ENCODE data around the gene GDPGP1. TPM values are rescaled to one million over a fixed set of nuclear protein-coding genes. Genes with fewer than 3 reads are reported as not detected.

GDPGP1 gene
- total and polyA plus RNA-seq, 10 of the 15 experiments (the other 5 are each of a cell fraction or from before 2014, with no cell fraction given): 0.68 to 8.9 (median 3.0) TPM

DNA sequence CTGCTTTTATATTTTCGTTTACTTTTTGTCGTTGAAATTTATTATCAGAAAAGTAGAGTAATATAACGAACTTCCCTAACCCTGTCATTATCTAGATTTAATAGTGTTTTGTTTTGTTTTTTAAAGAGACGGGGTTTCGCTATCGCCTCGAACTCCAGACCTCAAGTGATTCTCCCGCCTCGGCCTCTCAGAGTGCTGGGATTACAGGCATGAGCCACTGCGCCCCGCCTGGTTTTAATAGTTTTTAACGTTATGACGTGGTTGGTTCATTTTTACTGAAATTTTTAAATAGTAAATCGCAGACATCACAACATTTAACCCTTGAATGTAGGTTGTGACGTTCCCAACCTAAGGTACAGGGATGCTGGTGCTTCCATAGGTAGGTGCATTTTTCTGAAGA, 32.5 kb downstream of the GDPGP1 start:
- DNase-seq (ENCODE audit: low read depth, low spot score) (no peak), ATAC-seq (no peak), FAIRE-seq (no peak)
- ChIA-PET CTCF (interaction anchor here (0.9 to 1.0 kb wide), 3 partner anchors 11 to 665 kb away, joined by 3 to 4 read pairs (median 3); no protein-coding TSS in a partner anchor), RAD21 (ENCODE audit: unreplicated experiment) (interaction anchor here (0.6 to 4.0 kb wide), 5 partner anchors 20 to 164 kb away, joined by 3 to 47 read pairs (median 4); partner anchors contain the start of genes CIB1, GDPGP1 and IDH2), POLR2A (interaction anchor here (0.6 to 1.2 kb wide), 5 partner anchors 29 to 76 kb away, joined by 3 to 16 read pairs (median 4); partner anchors contain the start of genes CIB1 and GDPGP1), SMC1A (ENCODE audit: uncharacterized antibody, unreplicated experiment) (interaction anchor here (1.0 to 2.7 kb wide), 3 partner anchors 31 to 34 kb away, joined by 3 to 24 read pairs (median 3); partner anchors contain the start of genes CIB1 and GDPGP1)
- H3K4me1 ChIP-seq (ENCODE audit: control insufficient read depth, insufficient read depth, low read length): peaks cover 13% of the 10 kb centered on the region
- peak overlapping the region; percentile 77 for H3K4me2 ChIP-seq (ENCODE audit: control insufficient read depth, insufficient read depth)
- peak overlapping the region; percentile 82 for H3K9ac ChIP-seq (ENCODE audit: control insufficient read depth, insufficient read depth, low read length)
- H3K4me3 ChIP-seq: peak overlapping the region; percentile 82
- in situ Hi-C loops (cut with MboI): no loop called here
- BruUV-seq (replicated peaks): TSS peak; percentile 72
- H3K9me3 ChIP-seq (replicated peaks; ENCODE audit: control insufficient read depth, insufficient read depth, low read length): no peaks in the 10 kb centered on the region
- TF ChIP-seq JUND (IDR thresholded peaks at IDR 0.05; ENCODE audit: low read depth, low read length): no peak
- peak; percentile 3 for TF ChIP-seq SKIL (IDR thresholded peaks at IDR 0.05; ENCODE audit: low read depth, poor library complexity, severe bottlenecking)
- no peak for TF ChIP-seq POLR2A (IDR thresholded peaks at IDR 0.05; ENCODE audit: low read depth, low read length)
- no peak for TF ChIP-seq RB1 (IDR thresholded peaks at IDR 0.05; ENCODE audit: borderline replicate concordance)
- TF ChIP-seq, protein P1, sequence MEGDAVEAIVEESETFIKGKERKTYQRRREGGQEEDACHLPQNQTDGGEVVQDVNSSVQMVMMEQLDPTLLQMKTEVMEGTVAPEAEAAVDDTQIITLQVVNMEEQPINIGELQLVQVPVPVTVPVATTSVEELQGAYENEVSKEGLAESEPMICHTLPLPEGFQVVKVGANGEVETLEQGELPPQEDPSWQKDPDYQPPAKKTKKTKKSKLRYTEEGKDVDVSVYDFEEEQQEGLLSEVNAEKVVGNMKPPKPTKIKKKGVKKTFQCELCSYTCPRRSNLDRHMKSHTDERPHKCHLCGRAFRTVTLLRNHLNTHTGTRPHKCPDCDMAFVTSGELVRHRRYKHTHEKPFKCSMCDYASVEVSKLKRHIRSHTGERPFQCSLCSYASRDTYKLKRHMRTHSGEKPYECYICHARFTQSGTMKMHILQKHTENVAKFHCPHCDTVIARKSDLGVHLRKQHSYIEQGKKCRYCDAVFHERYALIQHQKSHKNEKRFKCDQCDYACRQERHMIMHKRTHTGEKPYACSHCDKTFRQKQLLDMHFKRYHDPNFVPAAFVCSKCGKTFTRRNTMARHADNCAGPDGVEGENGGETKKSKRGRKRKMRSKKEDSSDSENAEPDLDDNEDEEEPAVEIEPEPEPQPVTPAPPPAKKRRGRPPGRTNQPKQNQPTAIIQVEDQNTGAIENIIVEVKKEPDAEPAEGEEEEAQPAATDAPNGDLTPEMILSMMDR (IDR thresholded peaks at IDR 0.05 in 2 of 3, conservative IDR thresholded peaks at IDR 0.05 in 1 of 3; ENCODE audit: control insufficient read depth in 2 of 3, extremely low read depth in 1 of 3, insufficient read depth in 1 of 3, low read depth in 3 of 3, low read length in 3 of 3): no peak
- H2AFZ ChIP-seq (ENCODE audit: control insufficient read depth, low read depth, low read length): no peak overlapping the region; the same call in 1 of the 2 replicates
- WGBS (ENCODE audit: insufficient coverage, insufficient replicate concordance, low lambda C conversion rate, missing lambda C conversion rate): 2% methylated on average over 15 of the region's 15 CpGs
- no peaks in the 10 kb centered on the region for H3K27me3 ChIP-seq (replicated peaks in 1 of 2; ENCODE audit: control insufficient read depth in 2 of 2, insufficient read depth in 2 of 2, low read length in 1 of 2)
- H3K27ac ChIP-seq (ENCODE audit: control insufficient read depth, insufficient read depth): peak overlapping the region; percentile 87
- peaks cover 0 to 2% of the 10 kb centered on the region in 2 experiments; a peak in 2 of 4 replicates for H3K36me3 ChIP-seq (ENCODE audit: control insufficient read depth in 2 of 2, insufficient read depth in 2 of 2, low read length in 1 of 2)
- H4K20me1 ChIP-seq (ENCODE audit: control insufficient read depth, insufficient read depth): no peaks in the 10 kb centered on the region
- intact Hi-C loops (cut with micrococcal nuclease; ENCODE audit: unreplicated experiment): no loop called here
- H3K79me2 ChIP-seq (ENCODE audit: control insufficient read depth, insufficient read depth, low read length): peaks cover 43% of the 10 kb centered on the region
